ENCODE measurements around the gene PITX3.

- TF ChIP-seq CTCF (IDR thresholded peaks at IDR 0.05 in 8 of 11, conservative IDR thresholded peaks at IDR 0.05 in 3 of 11), result no peak
- no peak for TF ChIP-seq POLR2A (IDR thresholded peaks at IDR 0.05)
- TF ChIP-seq POLR2AphosphoS5 (IDR thresholded peaks at IDR 0.05), result no peak
Measured at GRCh38 chr10:102289356-102289755, 48.0 kb upstream of the PITX3 start.
